Gastrocnemius medialis (tissue), 4 donors: ENCODE data around the gene POLDIP3. TPM values are rescaled to one million over a fixed set of nuclear protein-coding genes. Genes with fewer than 3 reads are reported as not detected.

Source experiments
- ATAC-seq, 2 donors: fragments of 150-250 bp; one replicate each; pipeline ENCODE4 v1.9.1; 2016
- DNase-seq, 2 donors: peaks; one replicate each; pipeline ENCODE4 v3.0.0-alpha.2; 2019
- H3K27ac ChIP-seq, 4 donors: fragments of 200-600 bp; sonication (generic); 1 replicate in 1 of 4; 2 replicates in 3 of 4; pipeline ENCODE4 v1.5.1; 2016 to 2018; ENCODE audit warnings: mild to moderate bottlenecking in 2 of 4, moderate library complexity in 1 of 4
- H3K27me3 ChIP-seq, 3 donors: fragments of 200-600 bp; sonication (generic) in 2 of 3; 1 replicate in 1 of 3; 2 replicates in 2 of 3; pipeline versions ENCODE4 v1.5.1 to v1.6.0; 2016 to 2019; ENCODE audit warnings: mild to moderate bottlenecking in 1 of 3, moderate library complexity in 1 of 3
- H3K36me3 ChIP-seq, 2 donors: fragments of 200-600 bp; sonication (generic) in 1 of 2; one replicate each; pipeline ENCODE4 v1.5.1; 2017 to 2018
- H3K4me1 ChIP-seq, 2 donors: fragments of 200-600 bp; sonication (generic) in 1 of 2; one replicate each; pipeline ENCODE4 v1.5.1; 2016 to 2017; ENCODE audit warnings: mild to moderate bottlenecking in 2 of 2
- H3K4me3 ChIP-seq, 4 donors: fragments of 200-600 bp; sonication (generic) in 3 of 4; 1 replicate in 1 of 4; 2 replicates in 3 of 4; pipeline ENCODE4 v1.5.1; 2016 to 2019; ENCODE audit warnings: mild to moderate bottlenecking in 2 of 4
- H3K9me3 ChIP-seq, 3 donors: fragments of 200-600 bp; sonication (generic) in 2 of 3; 1 replicate in 1 of 3; 2 replicates in 2 of 3; pipeline ENCODE4 v1.5.1; 2016 to 2019
- POLR2A ChIP-seq, 2 donors: fragments of 450-650 bp; IDR thresholded peaks; one replicate each; pipeline ENCODE4 v1.6.1; 2017; ENCODE audit warnings: antibody characterized with exemption in 2 of 2, mild to moderate bottlenecking in 2 of 2, moderate library complexity in 2 of 2
- in situ Hi-C, 4 donors: fragments of 200-750 bp; cut with MboI; loops; one replicate each; pipeline versions ENCODE4 v1.15.0 to v1.8.0; 2017; ENCODE audit warnings: low sequenced_read_pairs in 4 of 4
- intact Hi-C: fragments of 100-400 bp; cut with DNase I; formaldehyde crosslinking; loops from one replicate; pipeline ENCODE4 v1.15.1; 2023; ENCODE audit warnings: low total_unique reads
- total RNA-seq, 4 donors: library from RNA; depleted of rRNA; stranded (reverse); fragments of >200 nt; gene quantifications; one replicate each; pipeline versions ENCODE4 v1.1.0 to v1.2.3, GENCODE V29; 2016
- TF ChIP-seq, protein P1 (sequence below), 5 experiments: fragments of 450-650 bp in 3 of 5; fragments of 200-600 bp in 2 of 5; sonication (generic) in 2 of 5; IDR thresholded peaks in 4 of 5; conservative IDR thresholded peaks in 1 of 5; 1 replicate in 4 of 5; 2 replicates in 1 of 5; pipeline ENCODE4 v1.5.1; 2016 to 2019; ENCODE audit warnings: antibody characterized with exemption in 5 of 5, mild to moderate bottlenecking in 3 of 5, moderate library complexity in 3 of 5

The POLDIP3 gene
- total RNA-seq, 4 donors from 2014 or later, result 19.7 to 28.7 (median 23.0) TPM

DNA sequence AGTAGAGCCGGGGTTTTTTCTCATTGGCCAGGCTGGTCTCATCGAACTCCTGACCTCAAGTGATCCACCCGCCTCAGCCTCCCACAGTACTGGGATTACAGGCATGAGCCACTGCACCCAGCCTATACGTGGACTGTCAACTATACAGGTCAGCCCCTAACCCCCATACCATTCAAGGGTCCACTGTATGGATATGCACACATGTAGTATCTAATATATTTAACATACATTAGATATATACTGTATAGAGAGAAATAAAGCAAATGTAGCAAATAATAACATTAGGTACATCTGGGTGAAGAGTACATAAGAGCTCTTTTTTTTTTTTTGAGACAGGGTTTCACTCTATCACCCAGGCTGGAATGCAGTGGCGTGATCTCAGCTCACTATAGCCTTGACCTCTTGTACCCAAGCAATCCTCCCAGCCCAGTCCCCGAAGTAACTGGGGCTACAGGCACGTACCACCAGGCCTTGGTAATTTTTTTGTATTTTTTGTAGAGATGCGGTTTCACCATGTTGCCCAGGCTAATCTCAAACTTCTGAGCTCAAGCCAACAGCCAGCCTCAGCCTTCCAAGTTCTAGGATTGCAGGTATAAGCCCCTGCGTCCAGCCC, 27.2 kb upstream of the POLDIP3 start:
- in situ Hi-C loops, result no loop called here
- no peak overlapping the region for H3K4me3 ChIP-seq
- ATAC-seq (no peak), DNase-seq (no peak)
- peak overlapping the region; percentile 92 to 99 (median 98) for H3K27ac ChIP-seq
- H3K36me3 ChIP-seq, result no peaks in the 10 kb centered on the region
- H3K9me3 ChIP-seq, result no peaks in the 10 kb centered on the region
- H3K27me3 ChIP-seq, result no peaks in the 10 kb centered on the region
- TF ChIP-seq, protein P1, sequence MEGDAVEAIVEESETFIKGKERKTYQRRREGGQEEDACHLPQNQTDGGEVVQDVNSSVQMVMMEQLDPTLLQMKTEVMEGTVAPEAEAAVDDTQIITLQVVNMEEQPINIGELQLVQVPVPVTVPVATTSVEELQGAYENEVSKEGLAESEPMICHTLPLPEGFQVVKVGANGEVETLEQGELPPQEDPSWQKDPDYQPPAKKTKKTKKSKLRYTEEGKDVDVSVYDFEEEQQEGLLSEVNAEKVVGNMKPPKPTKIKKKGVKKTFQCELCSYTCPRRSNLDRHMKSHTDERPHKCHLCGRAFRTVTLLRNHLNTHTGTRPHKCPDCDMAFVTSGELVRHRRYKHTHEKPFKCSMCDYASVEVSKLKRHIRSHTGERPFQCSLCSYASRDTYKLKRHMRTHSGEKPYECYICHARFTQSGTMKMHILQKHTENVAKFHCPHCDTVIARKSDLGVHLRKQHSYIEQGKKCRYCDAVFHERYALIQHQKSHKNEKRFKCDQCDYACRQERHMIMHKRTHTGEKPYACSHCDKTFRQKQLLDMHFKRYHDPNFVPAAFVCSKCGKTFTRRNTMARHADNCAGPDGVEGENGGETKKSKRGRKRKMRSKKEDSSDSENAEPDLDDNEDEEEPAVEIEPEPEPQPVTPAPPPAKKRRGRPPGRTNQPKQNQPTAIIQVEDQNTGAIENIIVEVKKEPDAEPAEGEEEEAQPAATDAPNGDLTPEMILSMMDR (IDR thresholded peaks at IDR 0.05 in 4 of 5, conservative IDR thresholded peaks at IDR 0.05 in 1 of 5), result no peak
- no peak for TF ChIP-seq POLR2A (IDR thresholded peaks at IDR 0.05)
- intact Hi-C loops, result no loop called here
- peaks cover 52 to 56% of the 10 kb centered on the region in 2 donors for H3K4me1 ChIP-seq

- no peaks in the 10 kb centered on the region for H3K9me3 ChIP-seq
- no peaks in the 10 kb centered on the region for H3K27me3 ChIP-seq
- peaks cover 0 to 6% of the 10 kb centered on the region in 2 donors for H3K36me3 ChIP-seq
- H3K4me3 ChIP-seq, result no peak overlapping the region
- peak overlapping the region; percentile 41 to 96 (median 92) for H3K27ac ChIP-seq
- DNase-seq (no peak), ATAC-seq (no peak)
- in situ Hi-C loops, result no loop called here
- TF ChIP-seq, protein P1 (IDR thresholded peaks at IDR 0.05 in 4 of 5, conservative IDR thresholded peaks at IDR 0.05 in 1 of 5), result no peak
- no peak for TF ChIP-seq POLR2A (IDR thresholded peaks at IDR 0.05)
- peaks cover 43 to 49% of the 10 kb centered on the region in 2 donors for H3K4me1 ChIP-seq
- intact Hi-C loops, result no loop called here
Measured at GRCh38 chr22:42639541-42640241, 25.0 kb upstream of the POLDIP3 start.

- no peaks in the 10 kb centered on the region for H3K9me3 ChIP-seq
- peaks cover 22 to 42% of the 10 kb centered on the region in 2 donors for H3K4me1 ChIP-seq
- DNase-seq (peak in 1 of 2 donors; percentile 68), ATAC-seq (peak in 1 of 2 donors; percentile 39)
- H3K27ac ChIP-seq, result peak overlapping the region; percentile 90 to 96 (median 94)
- no peaks in the 10 kb centered on the region for H3K27me3 ChIP-seq
- TF ChIP-seq, protein P1 (IDR thresholded peaks at IDR 0.05 in 4 of 5, conservative IDR thresholded peaks at IDR 0.05 in 1 of 5), result no peak
- TF ChIP-seq POLR2A (IDR thresholded peaks at IDR 0.05), result no peak
- H3K4me3 ChIP-seq, result no peak overlapping the region
- peaks cover 0 to 20% of the 10 kb centered on the region in 2 donors for H3K36me3 ChIP-seq
- in situ Hi-C loops (no loop called here), intact Hi-C loops (no loop called here)
Measured at GRCh38 chr22:42637555-42637954, 22.9 kb upstream of the POLDIP3 start.

DNA sequence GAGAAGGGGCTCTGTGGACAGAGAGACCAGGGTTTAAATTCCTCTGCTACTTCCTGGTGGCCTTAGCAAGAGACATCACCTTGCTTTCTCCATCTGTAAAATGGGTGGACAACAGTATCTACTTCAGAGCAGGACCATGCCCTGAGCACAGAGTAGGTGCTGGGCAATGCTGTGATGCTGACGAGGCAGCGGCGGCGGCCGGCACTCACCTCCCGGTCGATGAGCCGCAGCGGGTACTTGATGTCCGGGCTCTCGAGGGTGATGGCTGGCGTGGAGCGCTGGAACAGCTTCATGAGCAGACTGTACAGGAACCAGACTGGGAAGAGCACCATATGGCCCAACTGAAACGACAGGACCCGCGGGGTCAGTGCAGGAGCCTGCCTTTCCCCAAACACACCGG, 21.8 kb upstream of the POLDIP3 start:
- no peak for DNase-seq
- no peak for ATAC-seq
- in situ Hi-C loops, result no loop called here
- TF ChIP-seq, protein P1 (IDR thresholded peaks at IDR 0.05 in 4 of 5, conservative IDR thresholded peaks at IDR 0.05 in 1 of 5), result no peak
- TF ChIP-seq POLR2A (IDR thresholded peaks at IDR 0.05), result no peak
- H3K9me3 ChIP-seq, result no peaks in the 10 kb centered on the region
- peaks cover 13 to 32% of the 10 kb centered on the region in 2 donors for H3K4me1 ChIP-seq
- H3K4me3 ChIP-seq, result no peak overlapping the region
- H3K36me3 ChIP-seq, result peaks cover 0 to 31% of the 10 kb centered on the region in 2 donors
- H3K27ac ChIP-seq, result peak overlapping the region; percentile 90 to 96 (median 94)
- intact Hi-C loops, result no loop called here
- no peaks in the 10 kb centered on the region for H3K27me3 ChIP-seq
